ENCODE results near the gene ANKRD61.

- TF ChIP-seq CTCF (IDR thresholded peaks at IDR 0.05) (no peak), POLR2A (IDR thresholded peaks at IDR 0.05) (no peak)
These were observed 7.2 kb upstream of the ANKRD61 start for GRCh38 chr7:6023974-6024435.
